ENCODE measurements around the gene PDE4A.

- TF ChIP-seq ELF4 (IDR thresholded peaks at IDR 0.05): no peak
- no peak for TF ChIP-seq HDGF (IDR thresholded peaks at IDR 0.05; ENCODE audit: borderline replicate concordance)
- TF ChIP-seq SUZ12 (IDR thresholded peaks at IDR 0.05): no peak
- no peak for TF ChIP-seq TARDBP (IDR thresholded peaks at IDR 0.05)
- no peak for TF ChIP-seq BHLHE40 (IDR thresholded peaks at IDR 0.05; ENCODE audit: borderline replicate concordance)
- no peak for TF ChIP-seq SP1 (IDR thresholded peaks at IDR 0.05)
- no peak for TF ChIP-seq LEF1 (IDR thresholded peaks at IDR 0.05; ENCODE audit: borderline replicate concordance)
- TF ChIP-seq FOXM1 (IDR thresholded peaks at IDR 0.05; ENCODE audit: borderline replicate concordance): no peak
These were observed 13.2 kb upstream of the PDE4A start for GRCh38 chr19:10407096-10407495.

Data from HEK293T (cell line).